HG02852 (cell line): ENCODE measurements around the gene TSSK6.

Source experiments
- ATAC-seq: cut with Tn5 transposase; IDR thresholded peaks from one replicate; pipeline ENCODE4 v1.9.1; 2021; ENCODE audit warnings: mild to moderate bottlenecking, moderate library complexity; ENCODE audit not compliant: unreplicated experiment

TSSK6 gene

GRCh38 chr19:19507354-19507753, 8.0 kb downstream of the TSSK6 start:
- ATAC-seq: no peak

GRCh38 chr19:19506592-19506991, 8.8 kb downstream of the TSSK6 start:
- no peak for ATAC-seq

- ATAC-seq: no peak
These were observed 9.6 kb downstream of the TSSK6 start for GRCh38 chr19:19505669-19506326.

- ATAC-seq: no peak
These were observed 10.3 kb downstream of the TSSK6 start for GRCh38 chr19:19504754-19505668.

GRCh38 chr19:19502808-19503602, 12.3 kb downstream of the TSSK6 start:
- no peak for ATAC-seq

- ATAC-seq: no peak
These were observed 13.1 kb downstream of the TSSK6 start for GRCh38 chr19:19502281-19502680.

- ATAC-seq: no peak
These were observed 13.6 kb downstream of the TSSK6 start for GRCh38 chr19:19501798-19502197.

GRCh38 chr19:19500975-19501644, 14.2 kb downstream of the TSSK6 start:
- ATAC-seq: no peak

- ATAC-seq: no peak
These were observed 15.9 kb downstream of the TSSK6 start for GRCh38 chr19:19499272-19499995.

- ATAC-seq: no peak
These were observed 16.9 kb downstream of the TSSK6 start for GRCh38 chr19:19498255-19498991.

- ATAC-seq: no peak
These were observed 19.4 kb downstream of the TSSK6 start for GRCh38 chr19:19495614-19496603.

GRCh38 chr19:19493841-19494546, 21.4 kb downstream of the TSSK6 start:
- ATAC-seq: no peak

GRCh38 chr19:19492026-19492610, 23.2 kb downstream of the TSSK6 start:
- ATAC-seq: no peak

GRCh38 chr19:19491321-19492025, 23.9 kb downstream of the TSSK6 start:
- ATAC-seq: no peak

- ATAC-seq: no peak
These were observed 25.0 kb downstream of the TSSK6 start for GRCh38 chr19:19490214-19490968.

- no peak for ATAC-seq
These were observed 25.5 kb downstream of the TSSK6 start for GRCh38 chr19:19489804-19490204.
